ENCODE measurements around the gene NXN.

The NXN gene

DNA sequence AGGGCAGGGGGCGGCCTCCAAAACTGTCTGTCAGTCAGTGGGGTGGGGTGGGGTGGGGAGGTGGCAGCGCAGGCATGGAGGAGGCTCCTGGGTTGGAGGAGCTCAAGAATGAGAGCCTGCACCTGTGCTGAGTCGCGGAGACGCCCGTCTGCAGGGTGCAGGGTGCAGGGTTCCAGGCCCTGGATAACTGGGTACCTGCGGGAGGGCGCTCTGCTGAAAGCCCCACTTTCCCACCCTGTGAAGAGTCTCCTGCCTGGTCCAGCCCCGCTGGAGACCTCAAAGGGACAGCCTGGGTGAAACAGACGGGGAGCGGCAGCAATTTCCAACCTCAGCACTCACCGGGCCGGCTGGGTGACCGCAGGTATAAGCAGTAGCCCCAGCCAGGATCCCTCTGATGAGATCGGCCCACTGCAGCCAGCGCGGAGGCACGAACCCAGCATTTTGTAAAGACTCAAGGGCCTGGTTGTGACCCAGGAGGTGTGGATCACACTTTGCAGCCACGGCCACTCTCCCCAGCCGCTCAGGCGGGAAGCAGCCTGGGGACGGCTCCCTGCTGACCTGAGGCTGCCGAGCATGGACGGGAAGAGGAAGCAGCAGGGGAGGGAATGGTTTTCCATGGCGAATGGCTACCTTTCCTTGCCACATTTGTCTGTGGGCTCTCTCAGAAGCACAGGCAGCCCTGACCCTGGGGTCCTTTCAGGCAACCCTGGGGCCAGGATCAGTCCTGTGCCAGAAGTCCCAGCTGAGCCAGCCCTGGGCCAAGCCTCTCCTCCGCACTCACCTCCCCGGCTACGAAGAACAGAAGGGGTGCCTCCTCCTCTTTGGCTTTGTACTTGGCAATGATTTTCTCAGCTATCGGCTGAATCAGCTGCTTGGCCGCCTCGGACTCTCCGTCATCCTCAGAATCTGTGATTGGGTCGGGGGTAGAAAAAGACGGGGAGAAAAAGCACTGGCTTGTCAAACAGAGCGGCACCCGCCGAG is 176.4 kb downstream of the NXN start:
- no peak for DNase-seq (ENCODE audit: extremely low spot score)
- ChIA-PET POLR2A (no interaction called here), CTCF (interaction anchor here (1.5 kb wide), 1 partner anchor 177 kb away, joined by 3 read pairs; no protein-coding TSS in a partner anchor)
- no peak for TF ChIP-seq CTCF (IDR thresholded peaks at IDR 0.05; ENCODE audit: control extremely low read depth, extremely low read depth, low read depth, missing control alignments)

DNA sequence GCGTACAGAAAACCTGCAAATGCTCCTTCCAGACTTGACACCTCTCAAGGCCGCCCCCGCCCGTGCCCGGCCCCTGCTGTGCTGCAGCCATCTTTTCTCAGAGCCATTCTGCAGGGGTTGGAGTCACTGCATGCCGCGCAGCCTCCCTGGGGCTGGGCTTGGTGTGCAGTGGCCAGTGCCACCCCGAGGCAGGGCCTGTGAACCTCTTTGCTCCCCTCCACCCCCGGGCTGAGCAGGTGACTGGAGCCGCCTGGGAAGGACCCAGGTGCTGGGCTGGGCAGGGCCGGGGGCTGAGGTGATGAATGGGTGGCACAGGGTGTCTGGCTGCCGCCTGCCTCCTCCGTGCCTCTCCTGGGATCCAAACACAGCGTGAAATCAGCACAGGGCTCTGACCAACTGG is 177.1 kb downstream of the NXN start:
- DNase-seq (ENCODE audit: extremely low spot score), result no peak
- CTCF ChIA-PET, result no interaction called here
- TF ChIP-seq CTCF (IDR thresholded peaks at IDR 0.05; ENCODE audit: control extremely low read depth, extremely low read depth, low read depth, missing control alignments), result no peak
- POLR2A ChIA-PET, result no interaction called here

- no peak for TF ChIP-seq CTCF (IDR thresholded peaks at IDR 0.05; ENCODE audit: control extremely low read depth, extremely low read depth, low read depth, missing control alignments)
- ChIA-PET CTCF (no interaction called here), POLR2A (no interaction called here)
- no peak for DNase-seq (ENCODE audit: extremely low spot score)
Measured at GRCh38 chr17:801660-802059, 177.9 kb downstream of the NXN start.

DNA sequence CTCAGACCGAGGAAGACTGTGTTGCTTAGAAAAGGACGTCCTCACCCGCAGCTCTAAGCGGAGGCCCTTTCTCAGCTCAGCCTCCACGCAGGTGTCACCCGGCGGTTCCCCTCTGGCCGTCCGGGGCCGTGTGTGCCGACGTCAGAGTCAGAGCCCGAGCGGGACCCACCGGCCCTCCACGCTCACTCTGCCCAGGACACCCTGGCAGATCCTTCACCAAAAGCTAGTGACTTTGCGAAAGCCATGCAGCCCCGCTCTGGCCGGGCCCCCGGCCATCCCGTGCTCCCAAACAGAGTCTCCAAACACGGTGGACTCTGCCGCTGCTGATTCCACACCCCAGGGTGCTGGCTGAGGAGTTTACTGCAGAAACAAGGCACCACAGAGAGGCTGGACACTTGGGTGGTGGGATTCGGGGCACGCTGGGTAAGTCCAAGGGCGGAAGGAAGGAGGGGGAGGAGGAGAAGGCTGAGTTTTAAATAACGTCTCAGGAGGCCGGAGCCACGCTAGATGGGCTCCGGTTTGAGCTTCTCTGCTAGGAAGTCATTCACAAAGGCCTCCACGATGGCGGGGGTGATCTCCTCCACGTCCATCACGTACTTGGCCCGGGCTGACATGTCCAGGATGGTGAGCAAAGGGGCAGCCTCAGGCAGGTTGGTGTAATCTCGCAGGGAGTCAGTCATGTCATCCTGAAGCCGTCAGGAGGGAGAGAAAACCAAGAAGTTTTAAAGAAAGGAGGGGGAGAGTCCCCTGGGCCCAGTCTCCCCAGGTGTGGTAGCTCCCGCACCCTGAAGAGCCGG is 178.9 kb downstream of the NXN start:
- CTCF ChIA-PET, result interaction anchor here (1.1 kb wide), 1 partner anchor 196 kb away, joined by 4 read pairs; the partner anchor contains the start of gene TIMM22
- POLR2A ChIA-PET, result no interaction called here
- no peak for TF ChIP-seq CTCF (IDR thresholded peaks at IDR 0.05; ENCODE audit: control extremely low read depth, extremely low read depth, low read depth, missing control alignments)
- DNase-seq (ENCODE audit: extremely low spot score), result no peak

DNA sequence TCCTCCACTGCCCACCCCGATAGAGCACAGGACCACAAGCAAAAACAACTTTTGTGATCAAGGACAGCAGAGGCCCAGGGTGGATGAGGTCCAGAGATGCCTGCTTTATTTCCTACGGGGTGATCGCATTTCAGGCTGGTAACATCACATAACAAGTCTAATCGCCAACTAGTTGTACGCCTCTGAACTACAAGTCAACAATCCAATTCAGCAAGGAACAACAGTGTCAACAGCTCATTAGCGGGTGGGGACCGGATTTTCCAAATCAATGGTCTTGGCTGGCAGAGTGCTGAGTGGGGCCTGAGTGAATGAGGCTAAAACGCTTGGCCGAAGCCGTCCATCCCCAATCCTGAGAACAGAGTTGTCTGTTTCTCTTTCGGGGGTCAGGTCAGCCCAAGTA is 180.3 kb downstream of the NXN start:
- DNase-seq (ENCODE audit: extremely low spot score), result no peak
- POLR2A ChIA-PET, result no interaction called here
- no peak for TF ChIP-seq CTCF (IDR thresholded peaks at IDR 0.05; ENCODE audit: control extremely low read depth, extremely low read depth, low read depth, missing control alignments)
- CTCF ChIA-PET, result interaction anchor here (1.9 kb wide), 1 partner anchor 182 kb away, joined by 7 read pairs; no protein-coding TSS in a partner anchor

GRCh38 chr17:798246-798645 is 181.3 kb downstream of the NXN start:
- CTCF ChIA-PET, result interaction anchor here (1.9 kb wide), 1 partner anchor 183 kb away, joined by 7 read pairs; no protein-coding TSS in a partner anchor

More at GRCh38 chr17:798246-798645, 181.3 kb downstream of the NXN start:
- no peak for TF ChIP-seq CTCF (IDR thresholded peaks at IDR 0.05; ENCODE audit: control extremely low read depth, extremely low read depth, low read depth, missing control alignments)
- POLR2A ChIA-PET, result interaction anchor here (0.7 kb wide), 1 partner anchor 181 kb away, joined by 3 read pairs; the partner anchor contains the start of gene NXN
- DNase-seq (ENCODE audit: extremely low spot score), result no peak
